GM06990 (cell line): ENCODE measurements around the gene MYPN.

Experiments
- DNase-seq: peaks from one replicate; pipeline ENCODE4 v3.0.0-alpha.2; 2011; ENCODE audit not compliant: insufficient read length; ENCODE audit errors: extremely low read depth
- H3K27me3 ChIP-seq: replicated peaks from 2 replicates; pipeline ENCODE4 v1.6.0; 2011; ENCODE audit warnings: low read length; ENCODE audit not compliant: control insufficient read depth, insufficient read depth
- H3K36me3 ChIP-seq: 2 replicates; pipeline ENCODE4 v1.5.1; 2011; ENCODE audit warnings: low read length; ENCODE audit not compliant: control insufficient read depth, insufficient read depth
- H3K4me3 ChIP-seq: replicated peaks from 2 replicates; pipeline ENCODE4 v1.5.1; 2011; ENCODE audit warnings: low read depth, mild to moderate bottlenecking, control low read depth, low read length
- CTCF ChIP-seq: IDR thresholded peaks from 2 replicates; pipeline ENCODE4 v1.5.1; 2011; ENCODE audit warnings: low read length, control low read depth, mild to moderate bottlenecking, inconsistent platforms; ENCODE audit not compliant: insufficient read depth, poor library complexity, severe bottlenecking

MYPN gene

GRCh38 chr10:68106656-68107055 is 2.6 kb upstream of the MYPN start:
- Histone ChIP-seq H3K4me3 (no peak overlapping the region), H3K36me3 (no peaks in the 10 kb centered on the region), H3K27me3 (no peaks in the 10 kb centered on the region)
- DNase-seq, result no peak
- TF ChIP-seq CTCF, result no peak

GRCh38 chr10:68107651-68108050 is 1.6 kb upstream of the MYPN start:
- no peak for TF ChIP-seq CTCF
- DNase-seq, result no peak
- H3K4me3 ChIP-seq, result no peak overlapping the region

GRCh38 chr10:68108051-68108450 is 1.2 kb upstream of the MYPN start:
- no peaks in the 10 kb centered on the region for H3K36me3 ChIP-seq
- no peak overlapping the region for H3K4me3 ChIP-seq
- TF ChIP-seq CTCF, result no peak
- DNase-seq, result no peak
- no peaks in the 10 kb centered on the region for H3K27me3 ChIP-seq

More at GRCh38 chr10:68107651-68108050, 1.6 kb upstream of the MYPN start:
- Histone ChIP-seq H3K36me3 (no peaks in the 10 kb centered on the region), H3K27me3 (no peaks in the 10 kb centered on the region)

- no peak for DNase-seq
- TF ChIP-seq CTCF, result no peak
- H3K36me3 ChIP-seq, result no peaks in the 10 kb centered on the region
- H3K27me3 ChIP-seq, result no peaks in the 10 kb centered on the region
- no peak overlapping the region for H3K4me3 ChIP-seq
Observed at GRCh38 chr10:68108653-68109052, 635 bp upstream of the MYPN start.

GRCh38 chr10:68110027-68110426 is 739 bp downstream of the MYPN start:
- no peak for TF ChIP-seq CTCF
- Histone ChIP-seq H3K36me3 (no peaks in the 10 kb centered on the region), H3K27me3 (no peaks in the 10 kb centered on the region), H3K4me3 (no peak overlapping the region)
- no peak for DNase-seq

GRCh38 chr10:68111584-68111983 is 2.3 kb downstream of the MYPN start:
- no peak for DNase-seq
- Histone ChIP-seq H3K4me3 (no peak overlapping the region), H3K27me3 (no peaks in the 10 kb centered on the region), H3K36me3 (no peaks in the 10 kb centered on the region)
- no peak for TF ChIP-seq CTCF
